Neural progenitor cell (in vitro differentiated cells): ENCODE measurements around the gene TMBIM1.

Source experiments
- EZH2 ChIP-seq: fragments of 200-600 bp; sonication (generic); IDR thresholded peaks from 2 replicates; pipeline ENCODE4 v1.6.1; 2017; ENCODE audit warnings: antibody characterized with exemption, mild to moderate bottlenecking, moderate library complexity
- EZH2phosphoT487 ChIP-seq: fragments of 200-600 bp; sonication (generic); IDR thresholded peaks from 2 replicates; pipeline ENCODE4 v1.6.1; 2017; ENCODE audit warnings: antibody characterized with exemption
- TF ChIP-seq, protein P1 (sequence below): fragments of 200-600 bp; sonication (generic); IDR thresholded peaks from 2 replicates; pipeline ENCODE4 v1.5.1; 2017; ENCODE audit warnings: antibody characterized with exemption, mild to moderate bottlenecking

DNA sequence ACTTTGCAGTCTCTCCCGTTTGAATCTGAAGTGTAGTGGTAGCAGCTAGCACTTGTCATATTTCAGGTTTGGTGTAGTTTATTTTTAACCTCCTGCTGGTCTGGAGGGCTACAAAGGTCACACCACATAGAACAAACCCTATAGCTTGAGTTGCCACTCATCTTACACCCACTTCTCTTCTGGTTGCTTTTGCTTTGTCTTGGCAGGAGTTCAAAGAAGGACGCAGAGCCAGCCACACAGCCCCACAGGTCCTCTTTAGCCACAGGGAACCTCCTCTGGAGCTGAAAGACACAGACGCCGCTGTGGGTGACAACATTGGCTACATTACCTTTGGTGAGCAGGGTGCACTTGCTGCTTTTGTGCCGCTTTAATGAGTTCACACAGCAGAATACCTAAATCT lies 47.1 kb downstream of the TMBIM1 start:
- TF ChIP-seq, protein P1, sequence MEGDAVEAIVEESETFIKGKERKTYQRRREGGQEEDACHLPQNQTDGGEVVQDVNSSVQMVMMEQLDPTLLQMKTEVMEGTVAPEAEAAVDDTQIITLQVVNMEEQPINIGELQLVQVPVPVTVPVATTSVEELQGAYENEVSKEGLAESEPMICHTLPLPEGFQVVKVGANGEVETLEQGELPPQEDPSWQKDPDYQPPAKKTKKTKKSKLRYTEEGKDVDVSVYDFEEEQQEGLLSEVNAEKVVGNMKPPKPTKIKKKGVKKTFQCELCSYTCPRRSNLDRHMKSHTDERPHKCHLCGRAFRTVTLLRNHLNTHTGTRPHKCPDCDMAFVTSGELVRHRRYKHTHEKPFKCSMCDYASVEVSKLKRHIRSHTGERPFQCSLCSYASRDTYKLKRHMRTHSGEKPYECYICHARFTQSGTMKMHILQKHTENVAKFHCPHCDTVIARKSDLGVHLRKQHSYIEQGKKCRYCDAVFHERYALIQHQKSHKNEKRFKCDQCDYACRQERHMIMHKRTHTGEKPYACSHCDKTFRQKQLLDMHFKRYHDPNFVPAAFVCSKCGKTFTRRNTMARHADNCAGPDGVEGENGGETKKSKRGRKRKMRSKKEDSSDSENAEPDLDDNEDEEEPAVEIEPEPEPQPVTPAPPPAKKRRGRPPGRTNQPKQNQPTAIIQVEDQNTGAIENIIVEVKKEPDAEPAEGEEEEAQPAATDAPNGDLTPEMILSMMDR = no peak
- TF ChIP-seq EZH2 (no peak), EZH2phosphoT487 (no peak)
